Vagina (tissue), 2 donors: ENCODE measurements around the gene FAM53A. TPM values are rescaled to one million over a fixed set of nuclear protein-coding genes. Genes with fewer than 3 reads are reported as not detected.

Source experiments
- DNase-seq, 2 donors: peaks; one replicate each; pipeline ENCODE4 v3.0.0-alpha.2; 2017; ENCODE audit errors: extremely low spot score in 2 of 2
- H3K27ac ChIP-seq: fragments of 200-600 bp; sonication (generic); one replicate; pipeline ENCODE4 v1.5.1; 2019
- H3K27me3 ChIP-seq: fragments of 200-600 bp; sonication (generic); one replicate; pipeline ENCODE4 v1.5.1; 2019
- H3K36me3 ChIP-seq, 2 donors: fragments of 200-600 bp; sonication (generic); one replicate each; pipeline ENCODE4 v1.5.1; 2017 to 2019
- H3K4me1 ChIP-seq: fragments of 200-600 bp; sonication (generic); one replicate; pipeline ENCODE4 v1.5.1; 2019
- H3K4me3 ChIP-seq, 2 donors: fragments of 200-600 bp; sonication (generic); 1 replicate in 1 of 2; 2 replicates in 1 of 2; pipeline ENCODE4 v1.5.1; 2016 to 2019
- H3K9me3 ChIP-seq: fragments of 200-600 bp; sonication (generic); one replicate; pipeline ENCODE4 v1.5.1; 2019
- CTCF ChIP-seq, 3 experiments: fragments of 450-650 bp in 2 of 3; fragments of 200-600 bp in 1 of 3; sonication (generic) in 1 of 3; IDR thresholded peaks; one replicate each; pipeline ENCODE4 v1.5.1; 2017 to 2019; ENCODE audit warnings: antibody characterized with exemption in 3 of 3, mild to moderate bottlenecking in 2 of 3, moderate library complexity in 2 of 3
- POLR2A ChIP-seq, 2 donors: fragments of 450-650 bp; IDR thresholded peaks; one replicate each; pipeline ENCODE4 v1.6.1; 2017; ENCODE audit warnings: antibody characterized with exemption in 2 of 2, mild to moderate bottlenecking in 2 of 2, moderate library complexity in 2 of 2
- POLR2AphosphoS5 ChIP-seq, 2 donors: sonication (generic); formaldehyde crosslinking; IDR thresholded peaks; one replicate each; pipeline ENCODE4 v1.9.0; 2017; ENCODE audit warnings: antibody characterized with exemption in 2 of 2, mild to moderate bottlenecking in 2 of 2, low read depth in 1 of 2; ENCODE audit not compliant: insufficient read depth in 1 of 2
- intact Hi-C: fragments of 100-400 bp; cut with DNase I; formaldehyde crosslinking; loops from one replicate; pipeline ENCODE4 v1.15.1; 2023
- total RNA-seq: library from RNA; depleted of rRNA; stranded (reverse); fragments of >200 nt; gene quantifications from one replicate; pipeline ENCODE4 v1.2.3, GENCODE V29; 2016

The FAM53A gene
- total RNA-seq, 1 donor from 2014 or later: 13.8 TPM

- Histone ChIP-seq H3K27ac (no peak overlapping the region), H3K4me3 (no peak overlapping the region), H3K9me3 (no peaks in the 10 kb centered on the region), H3K36me3 (peaks cover 0 to 36% of the 10 kb centered on the region in 2 donors), H3K27me3 (no peaks in the 10 kb centered on the region), H3K4me1 (no peaks in the 10 kb centered on the region)
- intact Hi-C loops: no loop called here
- no peak for TF ChIP-seq POLR2AphosphoS5 (IDR thresholded peaks at IDR 0.05; ENCODE audit: insufficient read depth in 1 of 2, low read depth in 1 of 2)
- TF ChIP-seq CTCF (IDR thresholded peaks at IDR 0.05): no peak
- TF ChIP-seq POLR2A (IDR thresholded peaks at IDR 0.05): no peak
- DNase-seq: no peak
Observed at GRCh38 chr4:1690698-1691097, 6.6 kb upstream of the FAM53A start.

GRCh38 chr4:1686440-1687036 lies 2.4 kb upstream of the FAM53A start:
- Histone ChIP-seq H3K9me3 (no peaks in the 10 kb centered on the region), H3K27me3 (no peaks in the 10 kb centered on the region), H3K36me3 (peaks cover 0 to 8% of the 10 kb centered on the region in 2 donors), H3K4me1 (peaks cover 19% of the 10 kb centered on the region), H3K4me3 (no peak overlapping the region), H3K27ac (no peak overlapping the region)
- TF ChIP-seq CTCF (IDR thresholded peaks at IDR 0.05): no peak
- TF ChIP-seq POLR2AphosphoS5 (IDR thresholded peaks at IDR 0.05; ENCODE audit: insufficient read depth in 1 of 2, low read depth in 1 of 2): no peak
- TF ChIP-seq POLR2A (IDR thresholded peaks at IDR 0.05): no peak
- intact Hi-C loops: no loop called here
- no peak for DNase-seq

DNA sequence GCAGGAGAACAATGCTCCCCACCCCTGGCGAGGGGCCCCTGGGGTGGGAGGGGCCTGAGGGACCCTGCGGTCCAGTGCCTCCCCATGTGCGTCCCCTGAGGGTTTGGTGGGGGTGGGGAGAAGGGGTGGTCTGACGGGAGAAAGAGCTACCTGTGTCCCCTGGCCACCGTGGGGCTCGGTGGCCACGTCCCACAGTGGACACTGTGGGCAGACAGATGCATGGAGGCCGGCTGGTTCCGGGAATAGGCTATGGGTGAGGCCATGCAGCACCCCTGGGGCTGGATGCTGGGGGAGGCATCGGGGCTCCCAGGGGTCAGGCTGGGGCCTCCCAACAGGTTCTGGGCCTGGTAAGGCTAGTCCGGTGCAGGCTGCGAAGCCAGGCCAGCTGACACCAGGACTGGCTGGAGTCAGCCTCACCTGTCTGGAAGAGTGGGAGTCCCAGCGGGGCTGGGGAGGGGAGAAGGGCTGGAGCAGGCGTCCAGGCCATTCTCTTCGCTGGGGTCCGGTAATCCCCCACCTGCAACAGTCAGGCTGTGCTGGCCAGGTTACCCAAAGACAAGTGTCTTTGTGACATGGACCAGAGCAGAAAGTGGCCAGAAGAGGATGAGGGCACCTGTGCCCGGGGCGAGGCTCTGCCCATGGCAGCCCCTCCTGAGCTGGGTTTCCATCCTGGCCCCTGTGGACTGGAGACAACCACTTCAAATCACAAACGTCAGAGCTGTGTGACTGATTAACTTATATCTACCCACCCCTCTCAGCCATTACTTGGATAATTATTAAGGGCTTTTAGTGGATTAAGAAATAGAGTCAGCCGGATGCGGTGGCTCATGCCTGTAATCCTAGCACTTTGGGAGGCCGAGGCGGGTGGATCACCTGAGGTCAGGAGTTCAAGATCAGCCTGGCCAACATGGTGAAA lies 1.4 kb upstream of the FAM53A start:
- Histone ChIP-seq H3K4me3 (peak overlapping the region in 1 of 2 donors; percentile 71), H3K27me3 (no peaks in the 10 kb centered on the region), H3K27ac (no peak overlapping the region), H3K9me3 (no peaks in the 10 kb centered on the region), H3K4me1 (peaks cover 19% of the 10 kb centered on the region), H3K36me3 (no peaks in the 10 kb centered on the region)
- intact Hi-C loops: no loop called here
- TF ChIP-seq POLR2AphosphoS5 (IDR thresholded peaks at IDR 0.05; ENCODE audit: insufficient read depth in 1 of 2, low read depth in 1 of 2): no peak
- no peak for TF ChIP-seq CTCF (IDR thresholded peaks at IDR 0.05)
- TF ChIP-seq POLR2A (IDR thresholded peaks at IDR 0.05): no peak
- DNase-seq: no peak

DNA sequence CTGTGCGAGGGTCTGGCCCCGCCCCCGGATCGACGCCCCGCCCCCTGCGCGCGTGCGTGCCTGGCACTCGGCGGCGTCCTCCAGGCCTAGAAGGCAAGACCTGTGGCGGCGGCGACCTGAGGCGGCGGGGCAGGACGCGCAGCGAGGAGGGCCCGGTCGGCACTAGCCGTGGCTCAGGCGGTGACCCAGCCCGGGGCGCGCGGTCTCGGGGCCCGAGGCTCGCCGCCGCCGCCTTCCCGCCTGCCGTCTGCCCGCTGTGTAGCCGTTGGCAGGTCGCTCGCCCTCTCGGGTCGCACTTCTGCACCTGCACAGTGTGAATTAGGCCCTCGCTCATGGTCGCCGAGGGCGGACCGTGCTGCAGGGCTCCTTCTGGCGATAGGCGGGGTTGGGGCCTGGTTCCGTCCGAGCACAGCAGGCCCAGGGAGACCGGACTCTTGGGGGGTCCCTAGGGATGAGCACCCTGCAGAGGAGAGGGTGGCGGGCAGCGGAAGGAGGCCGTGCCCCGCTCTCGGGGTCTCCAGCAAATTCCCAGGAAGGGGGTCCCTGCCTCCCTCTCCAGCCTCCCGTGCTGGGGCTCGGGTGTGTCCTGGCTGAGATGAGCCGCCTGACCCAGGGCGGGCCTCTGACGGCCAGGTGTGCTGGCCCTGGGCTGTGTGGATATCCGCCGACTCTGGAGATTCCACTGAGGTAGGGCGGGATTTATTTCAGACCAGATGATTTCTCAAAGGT lies 557 bp upstream of the FAM53A start:
- Histone ChIP-seq H3K27ac (peak overlapping the region; percentile 48), H3K9me3 (no peaks in the 10 kb centered on the region), H3K4me3 (peak overlapping the region; percentile 71 to 81), H3K27me3 (no peaks in the 10 kb centered on the region), H3K36me3 (no peaks in the 10 kb centered on the region), H3K4me1 (peaks cover 19% of the 10 kb centered on the region)
- DNase-seq: no peak
- intact Hi-C loops: no loop called here
- TF ChIP-seq CTCF (IDR thresholded peaks at IDR 0.05): no peak
- no peak for TF ChIP-seq POLR2AphosphoS5 (IDR thresholded peaks at IDR 0.05; ENCODE audit: insufficient read depth in 1 of 2, low read depth in 1 of 2)
- no peak for TF ChIP-seq POLR2A (IDR thresholded peaks at IDR 0.05)
